T-helper 22 cell (primary cell): ENCODE data around the gene HILPDA.

Experiments
- DNase-seq: peaks from one replicate; pipeline ENCODE4 v3.0.0-alpha.2; 2020; ENCODE audit warnings: low read depth

Gene HILPDA

GRCh38 chr7:128455543-128456254 is at the start of gene HILPDA:
Gene HILPDA (plus strand): TSS chr7:128455878. CDS start chr7:128457269, 1,391 bp downstream.
- peak; percentile 90 for DNase-seq

GRCh38 chr7:128406314-128407232 is 49.1 kb upstream of the HILPDA start:
- no peak for DNase-seq

- no peak for DNase-seq
Observed at GRCh38 chr7:128407233-128407589, 48.5 kb upstream of the HILPDA start.

DNA sequence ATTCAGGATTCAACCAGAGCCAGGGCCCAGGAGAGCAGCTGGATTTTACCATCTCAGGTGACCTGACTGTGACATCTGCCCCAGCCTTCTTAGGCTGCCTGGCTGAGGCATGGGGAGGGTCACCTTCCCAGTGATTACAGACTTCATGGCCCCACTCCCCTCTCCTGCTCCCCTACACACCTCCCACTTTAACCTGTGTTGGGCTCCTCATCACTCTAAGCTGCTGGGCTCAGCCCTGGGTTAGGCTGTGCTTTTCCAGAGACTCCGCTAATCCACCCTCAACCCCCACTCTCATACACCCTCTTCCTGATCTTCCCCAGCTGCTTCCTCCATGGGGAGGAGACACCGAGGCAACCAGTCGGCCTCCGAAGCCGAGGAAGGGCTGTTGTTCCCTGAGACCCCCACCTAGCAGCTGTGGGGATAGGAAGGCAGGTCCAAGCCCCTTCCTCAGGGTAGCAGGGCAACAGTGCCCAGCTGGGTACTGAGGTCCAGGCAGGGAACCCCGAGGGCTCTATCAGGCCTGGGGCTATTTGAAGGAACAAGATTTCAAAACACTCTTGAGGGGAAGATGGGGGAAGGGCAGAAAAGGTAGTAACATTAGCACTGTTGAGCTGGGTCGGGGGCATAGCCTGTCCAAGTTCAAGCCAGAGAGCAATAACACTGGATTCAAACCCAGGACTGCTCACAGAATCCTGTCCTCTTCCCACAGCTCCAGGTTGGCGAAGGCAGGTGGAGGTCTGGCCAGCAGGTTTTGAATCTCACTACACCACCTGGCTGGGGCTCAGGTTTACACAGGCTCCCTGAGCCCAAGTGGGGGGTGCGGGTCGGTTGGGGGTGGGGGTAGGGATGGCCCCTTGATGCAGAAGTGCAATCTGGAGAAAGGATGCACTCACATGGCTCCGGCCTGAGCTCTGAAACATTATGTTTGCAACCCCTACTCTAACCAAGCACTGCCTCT is 47.6 kb upstream of the HILPDA start:
- no peak for DNase-seq

GRCh38 chr7:128408709-128409595 is 46.7 kb upstream of the HILPDA start:
- DNase-seq: no peak

GRCh38 chr7:128409596-128410450 is 45.9 kb upstream of the HILPDA start, which contains the start of gene IMPDH1:
Gene IMPDH1 (minus strand): TSS chr7:128409982. CDS start chr7:128409901, 81 bp downstream.
- peak; percentile 77 for DNase-seq

DNA sequence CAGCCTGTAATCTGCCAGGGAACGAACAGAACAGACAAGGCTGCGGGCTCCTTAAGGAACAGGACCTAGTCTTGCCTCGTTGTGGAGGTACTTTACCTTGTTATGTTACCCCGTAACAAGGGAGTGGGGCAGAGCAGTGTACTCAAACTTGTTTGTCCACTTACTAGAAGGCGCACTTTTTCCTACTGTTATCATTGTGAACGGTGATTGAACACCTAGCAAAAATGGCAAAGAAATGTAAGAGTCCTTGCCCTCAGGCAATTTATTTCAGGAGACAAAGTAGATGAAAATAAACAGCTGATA is 45.3 kb upstream of the HILPDA start:
- no peak for DNase-seq

- no peak for DNase-seq
Observed at GRCh38 chr7:128415217-128415785, 40.4 kb upstream of the HILPDA start.

DNA sequence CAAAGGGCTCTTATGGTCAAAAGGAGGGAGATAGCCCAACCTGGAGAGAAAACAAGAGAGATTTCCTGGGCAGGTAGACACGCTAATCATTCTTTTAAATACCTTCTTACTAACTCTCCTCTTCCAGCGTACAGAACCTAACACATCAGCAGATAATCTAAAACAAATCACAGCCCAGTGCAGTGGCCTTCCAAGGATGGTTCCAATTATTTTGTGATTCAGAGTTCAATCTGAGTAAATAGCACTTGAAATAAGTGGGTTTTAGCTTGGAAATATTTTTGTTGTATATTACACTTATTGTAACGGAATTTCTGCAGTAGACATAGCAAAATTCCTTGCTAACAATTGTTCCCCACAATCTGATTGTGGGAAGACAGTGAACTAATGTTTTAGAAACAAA is 38.6 kb upstream of the HILPDA start:
- DNase-seq: no peak

GRCh38 chr7:128419257-128419656 is 36.4 kb upstream of the HILPDA start:
- DNase-seq: no peak

- no peak for DNase-seq
Observed at GRCh38 chr7:128420773-128421172, 34.9 kb upstream of the HILPDA start.

DNA sequence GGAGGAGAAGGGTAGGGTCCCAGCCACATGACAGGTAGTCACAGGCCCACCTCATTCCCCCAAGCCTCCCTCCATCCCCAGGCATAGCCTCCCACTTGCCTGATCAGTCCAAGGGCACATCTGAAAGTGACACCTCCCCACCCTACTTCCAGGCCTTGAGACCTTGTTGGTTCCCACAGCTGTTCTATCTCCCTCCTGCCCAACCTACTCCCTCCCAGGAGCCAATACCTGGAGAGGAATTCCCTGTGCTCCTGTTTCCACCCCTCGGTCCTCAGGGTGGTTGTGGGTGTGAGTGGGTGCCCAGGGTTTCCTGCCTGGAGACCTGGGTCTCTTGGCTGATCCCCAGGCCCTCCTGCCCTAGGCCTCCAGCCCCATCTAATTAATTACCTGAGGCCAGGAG is 34.3 kb upstream of the HILPDA start:
- DNase-seq: no peak

- DNase-seq: no peak
Observed at GRCh38 chr7:128422037-128422436, 33.6 kb upstream of the HILPDA start.

- no peak for DNase-seq
Observed at GRCh38 chr7:128422842-128423241, 32.8 kb upstream of the HILPDA start.

DNA sequence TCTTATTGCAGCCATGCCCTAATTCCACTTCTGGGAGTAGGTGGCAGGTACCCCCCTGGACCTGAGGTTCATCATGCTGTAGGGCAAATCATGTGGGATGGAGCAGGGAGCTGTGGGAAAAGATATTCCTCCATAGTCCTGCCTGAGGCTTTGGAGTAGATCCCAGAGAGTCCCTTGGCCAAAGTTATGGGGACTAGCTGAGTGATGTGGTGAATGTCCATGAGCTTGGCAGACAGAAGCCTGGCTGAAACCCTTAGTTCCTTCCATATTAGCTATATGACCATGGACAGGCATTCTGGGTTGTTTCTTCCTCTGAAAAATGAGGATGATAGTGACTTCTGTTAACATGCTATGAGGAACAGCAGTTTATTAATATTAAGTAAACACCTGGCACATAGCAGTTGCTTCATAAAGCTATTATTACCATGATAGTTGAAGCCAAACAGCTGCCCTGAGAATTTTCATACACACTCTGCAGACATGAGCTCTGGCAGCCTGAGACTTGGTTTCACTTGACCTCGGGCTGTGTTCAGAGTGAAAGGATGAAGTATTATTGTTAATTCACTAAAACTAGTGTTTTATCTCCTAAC is 30.9 kb upstream of the HILPDA start:
- DNase-seq: no peak

DNA sequence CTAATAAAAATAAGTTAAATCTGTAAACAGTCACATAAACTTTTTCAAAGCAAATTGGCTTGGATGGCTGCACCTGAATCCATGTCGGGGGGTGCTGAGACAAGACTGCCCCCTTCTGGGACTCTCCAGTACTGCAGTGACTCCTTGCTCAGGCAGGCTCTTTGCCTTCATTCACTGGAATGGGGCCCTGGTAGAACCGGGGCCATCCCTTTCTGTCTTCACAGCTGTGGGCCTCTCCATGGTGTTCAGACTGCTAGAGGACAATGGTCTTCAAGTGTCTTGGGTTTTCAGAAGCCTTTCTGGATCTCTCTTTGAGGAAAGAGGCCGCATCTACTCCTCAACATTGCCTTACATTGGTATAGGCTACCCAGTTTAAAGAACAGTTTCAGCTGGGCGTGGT is 29.8 kb upstream of the HILPDA start:
- DNase-seq: peak; percentile 39

GRCh38 chr7:128427289-128427891 is 28.3 kb upstream of the HILPDA start:
- DNase-seq: no peak

DNA sequence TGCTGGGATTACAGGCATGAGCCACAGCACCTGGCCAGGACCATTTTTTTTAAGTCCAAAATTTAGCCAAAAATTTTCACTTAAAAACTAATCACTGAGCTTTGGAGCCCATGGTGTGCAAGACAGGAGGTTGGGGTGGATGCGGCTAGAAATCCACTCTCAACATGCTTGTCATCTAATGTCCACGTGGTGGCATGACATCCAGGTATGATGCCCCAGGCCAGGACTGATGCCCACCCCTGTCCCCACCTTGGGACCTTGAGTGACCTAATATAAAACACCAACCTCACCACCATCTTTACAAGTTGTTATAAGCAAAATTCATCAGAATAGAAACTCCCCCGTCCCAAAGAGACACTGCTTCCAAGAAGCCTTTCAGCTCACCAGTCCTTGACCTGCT is 25.5 kb upstream of the HILPDA start:
- no peak for DNase-seq

GRCh38 chr7:128431221-128431620 is 24.5 kb upstream of the HILPDA start:
- DNase-seq: no peak
